HG02852 (cell line): Measurements from ENCODE around the gene GOLGA7B.

ENCODE experiments used
- ATAC-seq: cut with Tn5 transposase; IDR thresholded peaks from one replicate; pipeline ENCODE4 v1.9.1; 2021; ENCODE audit warnings: mild to moderate bottlenecking, moderate library complexity; ENCODE audit not compliant: unreplicated experiment

GOLGA7B gene

GRCh38 chr10:97849687-97850402, at the start of gene GOLGA7B:
Gene GOLGA7B (plus strand): TSS chr10:97849843. CDS start chr10:97850304, 461 bp downstream.
- ATAC-seq = no peak

GRCh38 chr10:97800474-97800873, 49.2 kb upstream of the GOLGA7B start:
- no peak for ATAC-seq

DNA sequence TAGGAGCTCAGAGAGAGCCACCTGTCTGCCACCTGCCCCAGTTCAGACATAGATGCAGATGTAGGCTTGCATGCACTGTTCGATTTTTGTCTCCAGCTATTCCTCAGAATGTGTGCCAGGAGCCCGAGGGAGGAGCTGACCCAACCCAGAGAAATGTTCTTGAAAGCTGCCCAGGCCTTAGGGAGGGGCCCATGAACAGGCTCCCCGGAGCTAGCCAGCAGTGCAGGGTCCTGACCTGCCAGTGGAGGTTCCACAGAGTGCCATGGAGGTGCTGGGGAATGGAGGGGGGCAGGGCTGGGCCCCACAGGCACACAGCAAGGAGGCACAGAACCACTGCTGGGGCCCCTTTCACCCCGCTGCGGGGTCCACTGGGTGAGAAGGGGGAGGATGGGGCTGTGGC, 48.2 kb upstream of the GOLGA7B start:
- ATAC-seq = no peak

GRCh38 chr10:97805096-97805884, 44.4 kb upstream of the GOLGA7B start:
- no peak for ATAC-seq

GRCh38 chr10:97805949-97806348, 43.7 kb upstream of the GOLGA7B start:
- ATAC-seq = no peak

- no peak for ATAC-seq
Observed at GRCh38 chr10:97810446-97810845, 39.2 kb upstream of the GOLGA7B start.

DNA sequence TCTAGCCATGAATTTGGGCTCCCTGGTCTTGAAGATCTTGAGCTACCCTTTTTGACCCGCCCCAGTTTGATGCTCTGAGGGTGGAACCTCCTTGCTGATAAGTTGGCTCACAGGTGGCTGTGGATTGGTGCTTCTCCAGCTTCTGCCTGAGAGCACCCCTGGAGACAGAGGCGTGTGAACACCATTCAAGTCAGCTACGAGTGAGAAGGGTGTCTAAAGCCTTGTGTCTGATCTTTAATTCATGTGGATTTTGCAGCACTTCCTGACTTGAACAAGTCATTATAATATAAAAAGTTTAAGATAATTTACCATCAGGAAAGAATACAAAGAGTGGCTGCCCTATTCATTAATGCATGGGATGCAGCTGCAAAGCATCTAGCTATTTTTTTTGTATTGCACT, 37.7 kb upstream of the GOLGA7B start:
- no peak for ATAC-seq

DNA sequence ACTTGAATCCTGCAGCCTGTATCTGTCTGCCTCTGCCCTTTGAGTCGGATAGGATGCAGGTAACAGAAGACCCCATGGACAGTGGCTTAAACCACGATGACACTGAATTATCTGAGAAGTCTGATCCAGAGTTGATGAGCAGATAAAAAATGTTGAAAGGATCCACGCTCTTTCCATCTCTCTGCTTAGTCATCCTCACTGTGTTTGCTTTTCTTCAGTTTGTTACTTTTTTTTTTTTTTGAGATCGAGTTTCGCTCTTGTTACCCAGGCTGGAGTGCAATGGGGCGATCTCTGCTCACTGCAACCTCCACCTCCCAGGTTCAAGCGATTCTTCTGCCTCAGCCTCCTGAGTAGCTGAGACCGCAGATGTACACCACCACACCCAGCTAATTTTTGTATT, 36.9 kb upstream of the GOLGA7B start:
- ATAC-seq = no peak

GRCh38 chr10:97813311-97813710, 36.3 kb upstream of the GOLGA7B start:
- ATAC-seq = no peak

DNA sequence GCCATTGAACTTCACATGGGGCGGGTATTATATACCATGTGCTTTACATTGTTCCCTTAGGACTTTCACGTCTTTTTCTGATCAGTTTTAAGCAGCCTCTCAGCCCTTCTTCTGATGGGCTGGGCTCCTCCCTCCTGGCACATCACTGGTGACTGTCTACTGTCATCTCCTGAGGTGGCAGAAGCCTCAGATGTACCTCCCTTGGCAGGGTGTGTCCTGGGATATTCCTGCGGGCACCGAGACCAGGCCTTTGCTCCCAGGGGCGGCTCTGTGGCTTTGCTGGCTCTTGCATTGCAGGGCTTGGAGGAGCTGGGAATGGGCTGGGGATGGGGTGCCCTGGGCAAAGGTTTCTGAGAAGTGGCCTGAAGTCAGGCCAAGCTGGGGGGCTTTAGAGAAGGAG, 34.6 kb upstream of the GOLGA7B start:
- no peak for ATAC-seq

DNA sequence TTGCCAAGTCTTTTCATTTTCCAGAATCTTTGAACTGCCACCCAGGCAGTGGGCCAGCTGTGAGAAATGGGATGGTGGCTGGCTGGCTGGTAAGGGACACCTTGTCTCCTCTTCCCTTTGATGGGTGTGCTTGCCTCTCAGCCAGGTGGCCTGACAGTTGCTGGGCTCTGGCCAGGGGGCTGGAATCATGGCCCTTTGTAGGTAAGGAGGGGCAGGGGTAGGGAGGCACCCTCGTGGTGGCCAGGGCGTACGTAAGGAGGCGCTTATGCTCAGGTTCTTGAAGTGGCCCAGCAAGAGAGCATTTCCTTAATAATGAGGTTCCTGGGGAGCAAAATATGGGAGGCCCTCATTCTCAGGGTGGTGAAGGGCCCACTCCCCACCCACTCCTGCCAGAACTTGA, 33.0 kb upstream of the GOLGA7B start:
- ATAC-seq = no peak

GRCh38 chr10:97818572-97818971, 31.1 kb upstream of the GOLGA7B start:
- no peak for ATAC-seq

DNA sequence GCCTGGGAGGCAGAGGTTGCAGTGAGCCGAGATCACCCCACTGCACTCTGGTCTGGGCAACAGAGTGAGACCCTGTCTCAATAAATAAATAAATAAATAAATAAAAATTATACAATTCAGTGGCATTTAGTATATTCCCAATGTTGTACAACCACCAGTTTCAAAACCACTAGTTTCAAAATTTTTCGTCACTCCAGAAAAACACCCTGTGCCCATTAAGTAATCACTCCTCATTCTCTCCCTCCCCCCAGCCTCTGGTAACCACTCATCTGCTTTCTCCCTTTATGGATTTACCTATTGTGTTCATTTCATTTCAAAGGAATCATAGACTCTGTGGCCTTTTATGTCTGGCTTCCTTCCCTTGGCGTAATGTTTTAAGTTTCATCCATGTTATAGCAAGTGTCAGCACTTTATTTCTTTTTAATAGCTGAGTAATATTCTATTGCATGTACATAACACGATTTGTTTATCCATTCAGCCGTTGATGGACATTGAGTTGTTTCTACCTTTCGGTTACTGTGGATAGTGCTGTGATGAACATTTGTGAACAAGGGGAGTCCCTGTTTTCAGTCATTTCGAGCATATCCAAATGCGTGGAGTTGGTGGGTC, 29.4 kb upstream of the GOLGA7B start:
- ATAC-seq = no peak

- no peak for ATAC-seq
Observed at GRCh38 chr10:97821308-97822038, 28.2 kb upstream of the GOLGA7B start.

DNA sequence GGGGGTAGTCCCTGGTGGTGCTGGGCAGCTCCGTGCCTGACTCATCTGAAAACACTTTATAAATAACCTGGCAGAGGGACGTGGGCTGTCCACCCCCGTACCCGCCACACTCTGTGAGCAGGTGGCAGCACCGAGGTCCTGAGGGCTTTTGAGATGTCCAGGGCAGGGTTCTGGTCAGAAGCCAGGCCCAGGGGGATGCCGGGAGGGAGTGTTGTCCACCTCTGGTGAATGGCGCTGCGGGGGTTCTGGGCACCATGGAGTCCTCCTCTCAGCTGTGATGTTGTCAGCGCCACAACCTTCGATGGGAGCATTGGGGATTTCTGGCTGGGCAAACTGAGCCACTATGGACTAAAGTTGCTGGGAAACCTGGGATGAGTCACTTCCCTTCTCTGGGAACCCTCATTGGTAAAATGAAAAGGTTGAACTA, 27.4 kb upstream of the GOLGA7B start:
- ATAC-seq = no peak

GRCh38 chr10:97823734-97824133, 25.9 kb upstream of the GOLGA7B start:
- ATAC-seq = no peak

GRCh38 chr10:97825020-97825760, 24.5 kb upstream of the GOLGA7B start:
- ATAC-seq = no peak

- no peak for ATAC-seq
Observed at GRCh38 chr10:97826892-97827291, 22.8 kb upstream of the GOLGA7B start.

- no peak for ATAC-seq
Observed at GRCh38 chr10:97827702-97828291, 21.8 kb upstream of the GOLGA7B start.

DNA sequence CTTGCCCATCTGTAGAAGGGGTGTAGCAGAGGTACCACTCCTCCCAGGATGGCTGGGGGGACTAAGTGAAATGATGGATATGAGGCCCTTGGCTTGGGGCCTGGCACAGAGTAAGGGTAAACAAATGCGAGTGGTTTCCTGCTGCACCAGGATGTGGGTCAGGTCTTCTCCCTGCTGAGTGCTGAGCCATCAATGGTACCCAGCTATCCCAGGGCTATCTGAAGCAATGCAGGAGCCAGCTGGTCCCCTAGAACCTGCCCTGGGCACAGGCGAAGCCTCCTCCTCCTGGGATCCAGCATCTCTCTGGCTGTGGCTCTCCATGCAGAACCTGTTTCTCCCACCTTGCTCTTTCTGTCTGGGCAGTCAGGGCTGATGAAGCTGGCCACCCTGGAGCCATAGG, 20.9 kb upstream of the GOLGA7B start:
- ATAC-seq = no peak
